WTC11 (cell line): Measurements from ENCODE around the gene FAM162B. TPM values are rescaled to one million over a fixed set of nuclear protein-coding genes. Genes with fewer than 3 reads are reported as not detected.

ENCODE experiments used
- ATAC-seq: fragments of 200-7000 bp; cut with Tn5 transposase; 2 replicates; pipeline ENCODE4 v1.10.0; 2021; ENCODE audit warnings: mild to moderate bottlenecking, moderate library complexity
- CTCF ChIA-PET: fragments of 300-600 bp; sonication (Branson Sonifier 250); formaldehyde crosslinking; loops from one replicate; lab custom pipeline; 2021; ENCODE audit warnings: antibody characterized with exemption; lab: Charles Lee
- POLR2A ChIA-PET: fragments of 350-600 bp; sonication (Branson Sonifier 250); formaldehyde crosslinking; loops from one replicate; lab custom pipeline; 2021; ENCODE audit warnings: antibody characterized with exemption; lab: Charles Lee
- DNase-seq: peaks from one replicate; pipeline ENCODE4 v3.0.0; 2021; ENCODE audit warnings: low spot score
- H3K27ac Mint-ChIP-seq: 2 replicates; pipeline ENCODE4 v1.8.0; 2021; ENCODE audit warnings: mixed read lengths
- H3K27me3 Mint-ChIP-seq: 2 replicates; pipeline ENCODE4 v1.8.0; 2021; ENCODE audit warnings: low read depth, mild to moderate bottlenecking, moderate library complexity, mixed read lengths
- H3K36me3 Mint-ChIP-seq: 2 replicates; pipeline ENCODE4 v1.8.0; 2021; ENCODE audit warnings: mixed read lengths
- H3K4me1 Mint-ChIP-seq: 2 replicates; pipeline ENCODE4 v1.8.0; 2022; ENCODE audit warnings: mixed read lengths
- H3K4me3 Mint-ChIP-seq: 2 replicates; pipeline ENCODE4 v1.8.0; 2021; ENCODE audit warnings: mild to moderate bottlenecking, moderate library complexity, mixed read lengths
- H3K9me3 Mint-ChIP-seq: 2 replicates; pipeline ENCODE4 v1.8.0; 2021; ENCODE audit warnings: mixed read lengths
- ATF1 ChIP-seq: sonication (generic); formaldehyde crosslinking; IDR thresholded peaks from 2 replicates; pipeline ENCODE4 v1.8.1; 2023; ENCODE audit warnings: mild to moderate bottlenecking, moderate library complexity, missing genetic modification reagents
- CBFB ChIP-seq: sonication (generic); formaldehyde crosslinking; IDR thresholded peaks from 2 replicates; pipeline ENCODE4 v1.8.1; 2022; ENCODE audit warnings: mild to moderate bottlenecking, low read depth, missing genetic modification reagents
- CDX4 ChIP-seq: fragments of 250-450 bp; sonication (Bioruptor Pico); IDR thresholded peaks from 2 replicates; pipeline ENCODE4 v1.9.0; 2021; ENCODE audit warnings: moderate library complexity, mild to moderate bottlenecking, inconsistent platforms, borderline replicate concordance
- E2F4 ChIP-seq: sonication (generic); formaldehyde crosslinking; IDR thresholded peaks from 2 replicates; pipeline ENCODE4 v1.8.1; 2022; ENCODE audit warnings: low read depth, mild to moderate bottlenecking, moderate library complexity, missing genetic modification reagents, borderline replicate concordance
- E2F5 ChIP-seq: sonication (generic); formaldehyde crosslinking; IDR thresholded peaks from 2 replicates; pipeline ENCODE4 v1.8.1; 2022; ENCODE audit warnings: mild to moderate bottlenecking, moderate library complexity, missing genetic modification reagents
- EMX1 ChIP-seq: fragments of 250-450 bp; sonication (Bioruptor Pico); IDR thresholded peaks from 2 replicates; pipeline ENCODE4 v1.8.0; 2021; ENCODE audit warnings: mild to moderate bottlenecking
- ESRRA ChIP-seq: sonication (generic); formaldehyde crosslinking; IDR thresholded peaks from 2 replicates; pipeline ENCODE4 v1.8.1; 2022; ENCODE audit warnings: mild to moderate bottlenecking, missing genetic modification reagents, borderline replicate concordance
- FOXJ3 ChIP-seq: sonication (generic); formaldehyde crosslinking; IDR thresholded peaks from 2 replicates; pipeline ENCODE4 v1.9.0; 2021; ENCODE audit warnings: missing genetic modification reagents, mild to moderate bottlenecking, borderline replicate concordance
- FOXK1 ChIP-seq: sonication (generic); formaldehyde crosslinking; IDR thresholded peaks from 2 replicates; pipeline ENCODE4 v1.8.0; 2022; ENCODE audit warnings: mild to moderate bottlenecking, moderate library complexity, missing genetic modification reagents
- FOXP1 ChIP-seq: sonication (generic); formaldehyde crosslinking; IDR thresholded peaks from 2 replicates; pipeline ENCODE4 v1.8.0; 2022; ENCODE audit warnings: missing genetic modification reagents, mild to moderate bottlenecking, moderate library complexity, borderline replicate concordance
- GABPB1 ChIP-seq: sonication (generic); formaldehyde crosslinking; IDR thresholded peaks from 2 replicates; pipeline ENCODE4 v1.8.1; 2023; ENCODE audit warnings: mild to moderate bottlenecking, missing genetic modification reagents
- HMGA2 ChIP-seq: fragments of 250-450 bp; sonication (Bioruptor Pico); IDR thresholded peaks from 2 replicates; pipeline ENCODE4 v1.4.0; 2021; ENCODE audit warnings: mild to moderate bottlenecking, moderate library complexity
- JAZF1 ChIP-seq: fragments of 250-450 bp; sonication (Bioruptor Pico); IDR thresholded peaks from 2 replicates; pipeline ENCODE4 v1.9.0; 2021; ENCODE audit warnings: moderate library complexity, mild to moderate bottlenecking, inconsistent platforms
- MAX ChIP-seq: sonication (generic); formaldehyde crosslinking; IDR thresholded peaks from 2 replicates; pipeline ENCODE4 v1.8.0; 2022; ENCODE audit warnings: mild to moderate bottlenecking, missing genetic modification reagents
- NFYB ChIP-seq: sonication (generic); formaldehyde crosslinking; conservative IDR thresholded peaks from 2 replicates; pipeline ENCODE4 v1.8.0; 2022; ENCODE audit warnings: low read depth, missing genetic modification reagents
- NR1H2 ChIP-seq: sonication (generic); formaldehyde crosslinking; IDR thresholded peaks from 2 replicates; pipeline ENCODE4 v1.9.0; 2021; ENCODE audit warnings: mild to moderate bottlenecking, moderate library complexity, missing genetic modification reagents
- PRRX2 ChIP-seq: fragments of 250-450 bp; sonication (Bioruptor Pico); IDR thresholded peaks from 2 replicates; pipeline ENCODE4 v1.8.0; 2021; ENCODE audit warnings: mild to moderate bottlenecking
- TEAD1 ChIP-seq: sonication (generic); formaldehyde crosslinking; IDR thresholded peaks from 2 replicates; pipeline ENCODE4 v1.8.0; 2022; ENCODE audit warnings: mild to moderate bottlenecking, missing genetic modification reagents
- TEAD4 ChIP-seq: sonication (generic); formaldehyde crosslinking; IDR thresholded peaks from 2 replicates; pipeline ENCODE4 v1.8.0; 2022; ENCODE audit warnings: mild to moderate bottlenecking, missing genetic modification reagents
- USF1 ChIP-seq: sonication (generic); formaldehyde crosslinking; IDR thresholded peaks from 2 replicates; pipeline ENCODE4 v1.8.0; 2022; ENCODE audit warnings: mild to moderate bottlenecking, missing genetic modification reagents
- USF2 ChIP-seq: sonication (generic); formaldehyde crosslinking; IDR thresholded peaks from 2 replicates; pipeline ENCODE4 v1.8.1; 2023; ENCODE audit warnings: mild to moderate bottlenecking, missing genetic modification reagents, moderate library complexity
- ZBTB43 ChIP-seq: sonication (generic); formaldehyde crosslinking; IDR thresholded peaks from 2 replicates; pipeline ENCODE4 v1.8.1; 2023; ENCODE audit warnings: mild to moderate bottlenecking, missing genetic modification reagents
- ZSCAN18 ChIP-seq: fragments of 250-450 bp; sonication (Bioruptor Pico); IDR thresholded peaks from 2 replicates; pipeline ENCODE4 v2.1.2; 2022; ENCODE audit warnings: mild to moderate bottlenecking, moderate library complexity
- total RNA-seq: library from RNA; stranded (reverse); gene quantifications from 3 replicates; pipeline ENCODE4 v1.2.3, GENCODE V29; 2021

The FAM162B gene
- total RNA-seq, 1 experiment from 2014 or later: 1.6 TPM

- TF ChIP-seq JAZF1 (CRISPR knock-in tag) (no peak), MAX (CRISPR knock-in tag) (0 out of 2 replicates have a peak, but pooled peaks have one; percentile 2)
These were observed 924 bp downstream of the FAM162B start (continued) for GRCh38 chr6:116764629-116764960.

- ChIA-PET POLR2A (no interaction called here), CTCF (interaction anchor here (1.5 to 2.0 kb wide), 2 partner anchors 14 to 113 kb away, joined by 3 to 12 read pairs; partner anchors contain the start of gene RFX6)
- peaks cover 14% of the 10 kb centered on the region for H3K4me1 Mint-ChIP-seq
- peaks cover 45% of the 10 kb centered on the region for H3K27me3 Mint-ChIP-seq
- ATAC-seq: peak; percentile 29
- H3K4me3 Mint-ChIP-seq: peak overlapping the region; percentile 74
- no peaks in the 10 kb centered on the region for H3K36me3 Mint-ChIP-seq
- no peak for TF ChIP-seq CBFB (CRISPR knock-in tag)
- no peak for TF ChIP-seq EMX1 (CRISPR knock-in tag)
- no peak for TF ChIP-seq ESRRA
- TF ChIP-seq E2F4: no peak
- no peak for TF ChIP-seq TEAD1 (CRISPR knock-in tag)
- no peak for TF ChIP-seq USF2 (CRISPR knock-in tag)
- no peak for TF ChIP-seq FOXK1 (CRISPR knock-in tag)
- no peak for TF ChIP-seq ATF1 (CRISPR knock-in tag)
- TF ChIP-seq NFYB (CRISPR knock-in tag): no peak
- TF ChIP-seq HMGA2 (CRISPR knock-in tag): no peak
- TF ChIP-seq NR1H2 (CRISPR knock-in tag): no peak
- no peak for TF ChIP-seq FOXJ3
- no peak for TF ChIP-seq FOXP1 (CRISPR knock-in tag)
- no peak for TF ChIP-seq PRRX2 (CRISPR knock-in tag)
- no peak for TF ChIP-seq E2F5
- no peak for TF ChIP-seq CDX4
- TF ChIP-seq TEAD4: no peak
- no peak overlapping the region for H3K27ac Mint-ChIP-seq
- DNase-seq: no peak
- H3K9me3 Mint-ChIP-seq: peaks cover 3% of the 10 kb centered on the region; the same call in 1 of the 2 replicates
These were observed 1.5 kb downstream of the FAM162B start for GRCh38 chr6:116763906-116764628.

- CTCF ChIA-PET: no interaction called here
These were observed 2.5 kb downstream of the FAM162B start for GRCh38 chr6:116763048-116763447.

More at GRCh38 chr6:116763048-116763447, 2.5 kb downstream of the FAM162B start:
- ATAC-seq: no peak
- no peak for TF ChIP-seq USF1 (CRISPR knock-in tag)
- no peak for TF ChIP-seq ATF1 (CRISPR knock-in tag)
- no peak for TF ChIP-seq NFYB (CRISPR knock-in tag)
- TF ChIP-seq ZBTB43 (CRISPR knock-in tag): no peak
- no peak for TF ChIP-seq CDX4
- TF ChIP-seq ZSCAN18 (CRISPR knock-in tag): no peak
- TF ChIP-seq GABPB1 (CRISPR knock-in tag): no peak
- peaks cover 45% of the 10 kb centered on the region for H3K27me3 Mint-ChIP-seq
- H3K4me1 Mint-ChIP-seq: peaks cover 14% of the 10 kb centered on the region
- no peak overlapping the region for H3K27ac Mint-ChIP-seq
- POLR2A ChIA-PET: no interaction called here
- DNase-seq: no peak
- peaks cover 3% of the 10 kb centered on the region; the same call in 1 of the 2 replicates for H3K9me3 Mint-ChIP-seq
- H3K4me3 Mint-ChIP-seq: no peak overlapping the region
- no peaks in the 10 kb centered on the region for H3K36me3 Mint-ChIP-seq
